Hematopoietic multipotent progenitor cell (in vitro differentiated cells): ENCODE data around the gene KIF6. TPM values are rescaled to one million over a fixed set of nuclear protein-coding genes. Genes with fewer than 3 reads are reported as not detected.

ENCODE experiments used
- DNase-seq, 3 donors: peaks; one replicate each; pipeline ENCODE4 v3.0.0-alpha.2; 2011 to 2015; ENCODE audit warnings: low read depth in 2 of 3, low spot score in 2 of 3
- total RNA-seq: library from RNA; depleted of rRNA; stranded (reverse); fragments of >200 nt; gene quantifications from one replicate; pipeline ENCODE4 v1.2.3, GENCODE V29; 2012

The KIF6 gene
- total RNA-seq, 1 donor: under 0.01 TPM

GRCh38 chr6:39466631-39467030, 258.6 kb downstream of the KIF6 start:
- no peak for DNase-seq

GRCh38 chr6:39465539-39465938, 259.7 kb downstream of the KIF6 start:
- DNase-seq: no peak

- no peak for DNase-seq
These were observed 261.1 kb downstream of the KIF6 start for GRCh38 chr6:39464067-39464466.

GRCh38 chr6:39453956-39454524, 271.2 kb downstream of the KIF6 start:
- no peak for DNase-seq

GRCh38 chr6:39453241-39453640, 272.0 kb downstream of the KIF6 start:
- DNase-seq: no peak

- DNase-seq: no peak
These were observed 272.7 kb downstream of the KIF6 start for GRCh38 chr6:39452306-39453145.

- no peak for DNase-seq
These were observed 273.4 kb downstream of the KIF6 start for GRCh38 chr6:39451831-39452230.

- DNase-seq: no peak
These were observed 276.2 kb downstream of the KIF6 start for GRCh38 chr6:39449022-39449421.

- DNase-seq: no peak
These were observed 278.3 kb downstream of the KIF6 start for GRCh38 chr6:39446909-39447308.

GRCh38 chr6:39445667-39446066, 279.5 kb downstream of the KIF6 start:
- no peak for DNase-seq

GRCh38 chr6:39444479-39445019, 280.7 kb downstream of the KIF6 start:
- DNase-seq: no peak

- no peak for DNase-seq
These were observed 283.2 kb downstream of the KIF6 start for GRCh38 chr6:39441986-39442385.

GRCh38 chr6:39441301-39441700, 283.9 kb downstream of the KIF6 start:
- DNase-seq: no peak

- DNase-seq: no peak
These were observed 285.2 kb downstream of the KIF6 start for GRCh38 chr6:39440039-39440426.

- DNase-seq: no peak
These were observed 285.7 kb downstream of the KIF6 start for GRCh38 chr6:39439342-39440038.

- no peak for DNase-seq
These were observed 291.6 kb downstream of the KIF6 start for GRCh38 chr6:39433630-39434029.

- no peak for DNase-seq
These were observed 292.7 kb downstream of the KIF6 start for GRCh38 chr6:39432330-39433025.

GRCh38 chr6:39430871-39431523, 294.2 kb downstream of the KIF6 start:
- peak in 2 of 3 donors; percentile 2 to 35 for DNase-seq

GRCh38 chr6:39430446-39430845, 294.8 kb downstream of the KIF6 start:
- no peak for DNase-seq

- DNase-seq: no peak
These were observed 296.4 kb downstream of the KIF6 start for GRCh38 chr6:39428816-39429215.
